GM18508 (cell line): ENCODE data around the gene ZPR1.
"Not testable (repeated sequence)": the region's sequence is repeated elsewhere in the genome, so short reads cannot be mapped to it uniquely, and the experiment has no call there.

Experiments used
- ATAC-seq: cut with Tn5 transposase; IDR thresholded peaks from one replicate; pipeline ENCODE4 v1.9.1; 2021; ENCODE audit warnings: moderate number of reproducible peaks; ENCODE audit not compliant: insufficient read depth, unreplicated experiment

Gene ZPR1

DNA sequence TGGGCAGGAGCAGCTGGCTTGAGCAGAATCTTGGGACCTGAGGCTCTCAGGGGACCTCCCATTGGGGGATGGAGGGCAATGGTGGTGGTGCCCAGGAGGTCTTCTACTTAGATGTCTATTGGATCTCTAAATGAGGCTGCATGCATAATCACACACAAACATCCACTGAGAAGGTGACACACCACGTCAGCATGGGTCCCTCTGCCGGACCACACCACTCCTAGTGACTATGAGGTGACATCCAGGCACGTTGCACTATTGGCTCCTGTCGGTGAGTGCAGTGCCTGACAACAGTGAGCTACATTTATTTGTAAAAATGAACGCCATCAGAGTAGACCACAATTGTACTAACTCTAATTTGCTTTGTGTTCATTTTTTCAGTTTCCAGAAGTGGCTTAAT, 37.6 kb upstream of the ZPR1 start:
- ATAC-seq: no peak

DNA sequence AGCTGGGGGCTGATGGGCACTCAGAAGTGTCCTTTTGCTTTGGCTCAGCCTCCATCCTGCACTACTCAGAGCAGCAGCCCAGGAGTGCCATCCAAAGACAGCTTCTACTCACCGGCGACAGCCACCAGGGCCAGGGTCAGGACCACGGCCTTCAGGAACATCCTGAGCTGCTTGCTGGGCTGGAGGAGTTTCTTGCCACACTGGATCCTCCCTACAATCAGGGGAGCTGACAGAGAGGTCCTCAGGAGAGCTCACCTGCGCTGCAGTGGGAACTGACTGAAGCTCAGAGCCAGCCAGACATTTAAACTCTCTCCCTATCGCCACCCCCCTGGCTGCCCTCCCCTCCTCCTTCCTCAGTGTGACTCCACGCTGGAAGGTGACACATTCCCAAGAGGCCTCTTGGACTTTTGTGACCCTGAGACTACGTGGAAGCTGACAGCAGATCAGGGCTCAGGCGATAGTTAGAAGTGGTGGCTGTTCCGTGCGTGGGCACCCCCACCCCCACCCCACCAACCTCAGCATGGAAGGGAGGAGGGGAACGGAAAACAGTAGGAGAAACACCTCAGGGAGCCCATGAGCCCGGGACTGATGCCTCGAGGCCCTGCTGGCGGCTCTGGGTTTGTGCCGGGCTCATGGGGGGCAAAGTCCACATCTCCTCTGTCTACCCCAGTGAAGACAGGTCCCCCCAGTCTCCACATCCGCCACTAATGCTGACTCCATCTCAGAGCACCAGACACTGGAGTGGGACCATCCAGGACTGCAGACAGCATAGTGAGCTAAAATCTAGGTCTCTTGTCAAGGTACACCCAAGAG, 35.4 kb upstream of the ZPR1 start, which contains the start of gene APOA4:
APOA4 (minus strand) TSS at position 274 of the 813 bp plus-strand sequence; CDS start at position 161, 113 bp downstream.
- ATAC-seq: no peak

DNA sequence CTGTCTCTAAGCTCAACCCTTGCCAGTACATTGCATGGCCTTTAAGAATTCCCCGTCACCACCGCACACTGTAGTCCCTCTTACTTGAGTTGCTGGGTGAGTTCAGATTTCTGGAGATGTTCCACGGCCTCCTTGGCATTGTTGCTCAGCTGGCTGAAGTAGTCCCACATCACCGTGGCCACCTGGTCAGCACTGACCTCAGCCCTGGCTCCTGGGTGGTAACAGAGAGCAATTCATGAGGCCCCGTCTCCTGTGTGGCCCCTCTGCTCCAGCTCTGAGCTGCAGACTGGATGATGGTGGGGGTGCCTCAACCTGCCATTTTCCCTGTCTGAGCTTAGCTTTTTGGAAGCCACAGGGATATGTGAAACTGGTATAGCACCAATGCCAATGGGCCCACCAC, 34.8 kb upstream of the ZPR1 start:
- no peak for ATAC-seq

DNA sequence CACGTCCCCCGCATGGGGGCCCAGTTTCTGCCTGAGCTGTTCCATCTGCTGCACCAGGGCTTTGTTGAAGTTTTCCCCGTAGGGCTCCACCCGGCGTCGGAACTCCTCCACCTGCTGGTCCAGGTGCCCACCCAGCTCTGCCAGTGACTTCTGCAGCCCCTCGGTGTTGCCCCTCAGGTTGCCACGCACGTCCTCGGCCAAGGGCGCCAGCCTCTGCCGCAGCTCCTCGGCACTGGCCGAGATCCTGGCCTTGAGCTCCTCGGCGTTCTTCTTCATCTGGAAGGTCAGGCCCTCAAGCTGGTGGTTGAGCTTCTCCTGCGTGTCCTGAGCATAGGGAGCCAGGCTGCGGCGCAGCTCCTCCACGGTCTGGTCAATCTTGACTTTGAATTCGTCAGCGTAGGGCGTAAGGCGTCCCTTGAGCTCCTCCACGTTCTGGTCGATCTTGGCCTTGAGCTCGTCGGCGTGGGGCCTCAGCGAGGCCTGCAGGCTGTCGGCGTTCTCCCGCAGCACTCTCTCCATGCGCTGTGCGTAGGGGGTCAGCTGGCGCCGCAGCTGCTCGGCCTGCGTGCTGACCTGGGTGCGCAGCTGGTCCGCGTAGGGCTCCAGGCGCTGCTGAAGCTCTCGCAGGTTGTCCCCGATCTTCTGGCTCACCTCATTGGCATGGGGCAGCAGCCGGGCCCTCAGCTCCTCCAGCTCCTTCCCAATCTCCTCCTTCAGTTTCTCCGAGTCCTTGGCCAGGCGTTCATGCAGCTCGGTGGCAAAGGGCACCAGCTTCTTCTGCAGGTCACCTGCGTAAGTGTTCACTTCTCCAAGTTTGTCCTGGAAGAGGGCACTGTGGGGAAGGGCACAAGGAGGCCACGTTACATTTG, 33.5 kb upstream of the ZPR1 start:
- no peak for ATAC-seq

DNA sequence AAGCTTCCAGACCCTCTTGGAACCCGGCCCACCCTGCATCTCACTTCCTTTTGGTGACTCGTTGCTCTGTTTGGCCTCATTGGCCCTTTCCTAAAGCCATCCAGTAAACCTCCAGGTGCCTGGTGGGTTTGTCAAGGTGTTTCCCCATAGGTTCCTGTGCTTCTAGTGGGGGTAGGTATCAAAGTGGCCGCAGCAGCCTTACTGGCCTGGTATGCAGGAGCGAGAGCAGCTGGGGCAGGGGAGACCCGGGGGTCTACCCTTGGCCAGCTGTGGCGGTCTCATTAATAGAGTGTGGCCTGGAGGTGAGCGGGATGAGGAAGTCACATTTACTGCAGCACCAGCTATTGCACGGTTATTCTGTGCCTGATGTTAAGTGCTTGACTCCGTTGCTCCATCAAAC, 31.2 kb upstream of the ZPR1 start:
- no peak for ATAC-seq

DNA sequence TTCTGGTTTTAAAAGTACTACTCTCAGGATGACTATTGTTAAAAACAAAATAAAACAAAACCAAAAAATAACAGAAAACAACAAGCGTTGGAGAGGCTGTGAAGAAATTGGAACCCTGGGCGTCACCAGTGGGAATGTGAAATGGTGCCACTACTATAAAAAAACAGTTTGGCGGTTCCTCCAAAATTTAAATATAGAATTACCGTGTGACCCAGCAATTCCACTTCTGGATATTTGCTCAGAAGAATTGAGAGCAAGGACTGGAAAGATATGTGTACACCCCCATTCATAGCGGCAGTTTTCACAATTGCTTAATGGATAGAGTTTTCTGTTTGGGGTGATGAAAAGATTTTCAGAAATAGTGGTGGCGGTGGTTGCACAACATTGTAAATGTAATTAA, 26.7 kb upstream of the ZPR1 start:
- no peak for ATAC-seq

DNA sequence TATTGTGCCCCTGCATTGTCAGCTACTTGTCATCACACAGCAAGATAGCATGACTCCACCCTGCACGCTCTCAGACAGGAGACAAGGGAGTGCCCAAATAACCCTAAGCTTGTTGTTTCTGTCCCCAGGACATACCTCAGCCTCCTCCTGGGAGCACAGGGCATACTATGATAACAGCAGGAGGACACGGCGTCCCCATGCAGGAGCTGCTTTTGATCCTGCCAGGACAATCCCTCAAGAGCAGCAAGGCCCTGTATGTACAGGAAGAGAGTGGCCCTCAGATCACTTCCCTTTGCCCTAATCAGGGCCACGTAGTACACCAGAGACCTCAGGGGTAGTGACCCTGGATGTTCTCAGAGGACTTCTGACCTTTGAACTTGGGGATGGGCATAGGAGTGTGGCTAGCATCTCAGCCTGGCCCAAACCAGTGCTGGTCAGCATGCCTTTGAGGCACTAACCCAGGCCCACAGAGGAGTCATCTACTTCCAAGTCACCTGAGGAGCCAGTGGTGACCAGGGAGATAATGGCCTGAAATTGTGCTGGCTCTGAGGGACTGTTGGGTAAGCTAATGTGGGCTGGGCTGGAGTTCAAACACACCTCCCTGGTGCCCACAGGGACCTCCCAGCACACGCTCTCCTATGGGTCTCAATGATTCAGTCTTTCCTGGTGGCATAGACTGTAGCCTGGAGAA, 26.1 kb upstream of the ZPR1 start:
- no peak for ATAC-seq

DNA sequence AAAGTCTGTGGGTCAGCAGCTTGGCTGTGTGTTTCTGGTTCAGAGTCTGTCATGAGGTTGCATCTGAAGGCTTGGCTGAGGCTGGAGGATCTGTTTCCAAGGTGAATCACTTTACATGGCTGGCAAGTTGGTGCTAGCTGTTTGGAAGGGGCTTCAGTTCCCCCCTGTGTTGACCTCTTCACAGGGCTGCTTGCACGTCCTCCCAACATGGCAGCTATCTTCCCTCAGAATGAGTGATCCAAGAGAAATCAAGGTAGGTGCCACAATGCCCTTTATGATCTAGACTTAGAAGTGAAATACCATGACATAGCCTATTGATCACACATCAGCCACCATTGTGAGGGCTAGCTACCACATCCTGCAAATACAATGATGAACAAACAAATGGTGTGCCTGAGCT, 25.3 kb upstream of the ZPR1 start:
- ATAC-seq: no peak

DNA sequence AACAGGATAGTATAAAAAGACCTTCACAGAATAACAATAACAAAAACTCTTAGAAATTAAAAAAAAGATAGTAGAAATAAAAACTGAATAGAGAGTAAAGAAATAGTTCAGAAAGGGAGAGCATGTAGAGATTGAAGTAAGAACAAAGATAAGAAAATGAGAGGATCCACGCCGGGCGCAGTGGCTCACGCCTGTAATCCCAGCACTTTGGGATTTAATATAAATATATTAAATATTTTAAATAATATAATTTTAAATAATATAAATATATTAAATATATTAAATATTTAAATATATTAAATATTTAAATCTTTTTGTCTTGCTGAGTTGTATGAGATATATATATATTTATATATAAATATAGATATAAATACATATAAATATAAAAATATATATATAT, 24.3 kb upstream of the ZPR1 start:
- no peak for ATAC-seq

DNA sequence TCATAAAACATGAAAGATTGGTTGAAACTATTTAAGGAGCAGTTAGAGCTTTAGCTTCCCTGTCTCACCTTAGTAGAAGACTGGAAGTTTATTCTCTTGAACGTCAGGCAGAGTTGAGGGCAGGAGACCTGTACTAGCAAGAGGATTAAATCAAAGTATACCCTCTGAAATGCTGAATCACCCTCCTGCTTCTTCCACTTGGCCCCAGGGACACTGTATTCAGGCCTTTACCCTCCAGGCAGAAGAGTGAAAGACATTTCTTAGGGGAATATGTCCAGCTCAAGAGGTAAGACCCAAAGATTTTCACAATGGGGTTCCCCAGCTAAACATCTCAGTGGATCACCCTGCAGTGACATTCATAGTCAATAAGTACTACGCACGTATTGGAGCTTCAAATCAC, 23.4 kb upstream of the ZPR1 start:
- ATAC-seq: no peak

DNA sequence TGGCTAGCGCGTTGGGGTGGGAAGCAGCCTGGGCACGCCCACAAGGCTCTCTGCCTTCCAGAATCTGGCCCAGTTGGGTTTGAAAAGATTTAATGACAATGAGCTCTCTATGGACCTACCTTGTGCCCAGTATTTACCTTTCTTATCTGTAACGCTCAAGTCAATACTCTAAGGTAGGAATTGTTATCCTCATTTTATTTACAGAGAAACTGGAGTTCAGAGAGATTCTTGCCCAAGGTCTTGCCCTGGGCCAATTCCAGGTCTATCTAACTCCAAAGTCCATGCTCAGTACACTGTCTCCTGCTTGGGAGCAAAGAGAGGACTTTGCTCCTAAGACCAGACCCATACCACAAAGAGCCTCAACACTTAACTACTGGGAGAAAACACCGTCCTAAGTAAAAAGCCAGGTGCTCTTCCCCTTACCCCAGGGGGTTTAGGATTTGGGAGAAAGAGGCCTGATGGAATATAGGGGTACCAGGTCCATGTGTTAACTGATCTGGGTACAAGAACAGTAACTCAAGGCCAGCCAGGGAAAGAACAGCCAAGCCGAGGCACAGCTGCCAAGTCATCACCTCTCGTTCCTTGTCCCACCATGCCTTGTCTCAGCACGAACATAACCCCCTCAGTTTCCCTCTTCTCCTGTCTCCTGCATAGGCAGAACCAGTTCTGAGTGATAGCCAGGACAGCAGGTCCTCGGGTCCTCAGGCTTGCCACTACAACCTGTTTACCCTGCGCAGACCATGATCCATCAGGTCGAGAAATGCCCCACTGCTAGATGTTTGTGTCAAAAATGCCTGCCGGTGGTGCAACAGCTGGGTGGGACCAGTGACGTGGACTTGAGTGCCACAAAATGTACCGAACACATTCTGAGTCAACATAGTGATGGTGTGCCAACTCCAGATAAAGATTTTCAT, 20.7 kb upstream of the ZPR1 start:
- ATAC-seq: no peak

DNA sequence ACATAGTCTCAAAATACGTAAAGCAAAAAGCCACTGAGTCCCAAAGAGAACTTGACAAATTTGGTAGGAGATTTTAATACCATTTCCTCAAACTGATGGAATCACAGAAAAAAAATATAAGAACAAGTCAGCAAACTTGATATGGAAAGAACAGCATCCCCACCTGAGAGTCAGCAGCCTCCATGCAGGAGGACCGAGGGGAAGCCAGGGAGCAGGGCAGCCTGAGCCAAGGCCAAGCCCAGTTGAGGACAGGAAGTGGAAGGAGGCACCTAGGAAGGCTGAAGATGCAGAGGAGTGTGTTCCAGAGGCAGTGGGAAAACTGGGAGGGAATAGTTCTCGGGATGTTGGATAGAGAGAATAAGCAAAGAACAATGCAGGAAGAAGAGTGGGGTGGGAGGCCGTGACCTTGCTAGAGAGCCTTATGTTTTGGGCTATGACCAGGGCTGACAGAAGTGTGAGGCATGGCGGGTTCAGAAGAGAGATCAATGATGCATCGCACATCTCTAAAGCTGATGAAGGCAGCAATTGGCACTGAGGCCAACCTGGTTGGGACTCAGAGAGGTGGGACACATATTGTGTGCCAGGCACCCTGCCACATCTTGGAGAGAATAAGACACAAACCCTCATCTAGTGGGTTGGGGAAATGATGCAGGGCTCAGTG, 19.9 kb upstream of the ZPR1 start:
- no peak for ATAC-seq

DNA sequence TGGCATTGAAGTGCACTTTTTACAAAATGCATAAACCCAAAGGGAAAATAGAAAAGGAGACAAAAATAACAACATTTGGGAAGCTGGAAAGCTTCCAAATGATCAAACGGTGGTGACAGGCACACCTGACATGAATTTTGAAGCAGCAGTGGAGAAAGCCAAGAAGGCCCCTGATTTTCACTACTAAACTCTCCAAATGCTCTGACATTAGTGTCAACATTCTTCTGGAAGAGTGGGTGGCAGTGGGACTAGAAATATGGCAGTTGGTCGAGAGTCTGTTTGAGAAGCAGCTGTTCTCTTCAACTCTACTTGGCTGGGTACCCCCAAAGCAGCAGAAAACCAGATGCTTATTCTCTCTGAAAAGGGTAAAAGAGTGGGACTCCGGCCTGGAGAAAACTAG, 16.2 kb upstream of the ZPR1 start:
- ATAC-seq: no peak

DNA sequence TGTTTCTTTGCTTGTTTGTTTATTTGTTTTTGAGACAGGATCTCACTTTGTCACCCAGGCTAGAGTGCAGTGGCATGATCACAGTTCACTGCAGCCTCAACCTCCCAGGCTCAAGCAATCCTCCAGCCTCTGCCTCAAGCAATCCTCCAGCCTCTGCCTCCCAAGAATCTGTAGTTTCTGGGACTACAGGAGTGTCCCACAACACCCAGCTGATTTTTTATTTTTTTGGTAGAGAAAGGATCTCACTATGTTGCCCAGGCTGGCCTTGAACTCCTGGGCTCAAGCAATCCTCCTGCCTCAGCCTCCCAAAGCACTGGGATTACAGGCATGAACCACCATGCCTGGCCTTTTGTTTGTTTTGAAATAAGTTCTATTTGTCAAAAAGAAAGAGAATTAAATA, 13.8 kb upstream of the ZPR1 start:
- not testable (repeated sequence) for ATAC-seq

DNA sequence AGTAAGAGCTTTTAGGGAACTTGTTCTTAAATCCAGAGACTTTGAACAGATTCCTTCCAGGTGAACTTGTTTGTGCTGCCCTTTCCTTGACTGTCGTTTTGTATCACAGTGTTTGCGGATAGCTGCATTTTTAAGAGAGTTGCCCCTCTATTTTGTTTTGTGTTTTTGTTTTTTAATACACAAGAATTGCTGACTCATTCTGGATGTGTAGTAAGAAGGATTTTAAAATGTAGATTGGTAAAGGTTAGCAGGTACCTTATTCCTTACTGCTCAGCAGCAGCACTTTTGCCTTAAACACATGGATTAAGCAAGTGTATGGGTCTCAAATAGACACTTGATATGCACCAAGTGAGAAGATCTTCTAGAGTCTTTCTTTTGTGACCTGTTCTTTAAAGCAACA, 12.8 kb upstream of the ZPR1 start:
- no peak for ATAC-seq

DNA sequence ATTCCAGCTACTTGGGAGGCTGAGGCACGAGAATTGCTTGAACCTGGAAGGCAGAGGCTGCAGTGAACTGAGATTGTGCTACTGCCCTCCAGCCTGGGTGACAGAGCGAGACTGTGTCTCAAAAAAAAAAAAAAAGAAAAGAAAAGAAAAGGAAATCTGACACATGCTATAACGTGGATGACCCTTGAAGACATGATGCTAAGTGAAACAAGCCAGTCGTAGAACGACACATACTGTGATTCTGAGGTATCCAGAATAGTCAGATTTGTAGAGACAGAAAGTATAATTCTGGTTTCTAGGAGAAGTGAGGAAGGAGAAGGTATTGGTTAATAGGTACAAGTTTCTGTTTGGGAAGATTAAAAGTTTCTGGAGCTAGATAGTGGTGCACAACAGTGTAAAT, 10.5 kb upstream of the ZPR1 start:
- ATAC-seq: no peak

DNA sequence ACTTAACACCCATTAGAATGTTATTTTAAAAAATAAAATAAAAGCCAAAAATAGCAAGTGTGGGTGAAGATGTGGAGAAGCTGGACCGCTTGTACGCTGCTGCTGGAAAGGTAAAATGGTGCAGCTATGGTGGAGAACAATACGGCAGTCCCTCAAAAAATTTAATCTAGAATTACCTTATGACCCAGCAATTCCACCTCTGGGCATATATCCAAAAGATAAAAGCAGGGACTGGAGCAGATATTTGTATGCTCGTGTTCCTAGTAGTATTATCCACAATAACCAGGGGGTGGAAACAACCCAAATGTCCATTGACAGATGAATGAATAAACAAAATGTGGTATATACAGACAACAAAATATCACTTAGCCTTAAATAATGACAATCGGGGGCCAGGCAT, 10.0 kb upstream of the ZPR1 start:
- no peak for ATAC-seq

DNA sequence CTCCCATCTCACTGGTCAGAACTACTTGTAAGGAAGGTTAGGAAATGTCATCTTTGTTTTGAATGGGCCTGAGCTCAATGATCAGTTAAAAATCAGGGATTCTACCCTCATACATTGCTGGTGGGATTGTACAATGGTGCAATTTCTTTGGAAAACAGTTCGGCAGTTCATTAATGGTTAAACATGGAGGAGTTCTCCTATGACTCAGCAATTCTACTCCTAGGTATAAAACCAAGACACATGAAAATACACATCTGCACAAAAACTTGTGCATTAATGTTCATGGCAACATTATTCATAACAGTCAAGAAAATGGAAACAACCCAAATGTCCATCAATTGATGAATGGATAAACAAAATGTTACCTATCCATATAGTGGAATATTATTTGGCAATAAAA, 8.7 kb upstream of the ZPR1 start:
- no peak for ATAC-seq

DNA sequence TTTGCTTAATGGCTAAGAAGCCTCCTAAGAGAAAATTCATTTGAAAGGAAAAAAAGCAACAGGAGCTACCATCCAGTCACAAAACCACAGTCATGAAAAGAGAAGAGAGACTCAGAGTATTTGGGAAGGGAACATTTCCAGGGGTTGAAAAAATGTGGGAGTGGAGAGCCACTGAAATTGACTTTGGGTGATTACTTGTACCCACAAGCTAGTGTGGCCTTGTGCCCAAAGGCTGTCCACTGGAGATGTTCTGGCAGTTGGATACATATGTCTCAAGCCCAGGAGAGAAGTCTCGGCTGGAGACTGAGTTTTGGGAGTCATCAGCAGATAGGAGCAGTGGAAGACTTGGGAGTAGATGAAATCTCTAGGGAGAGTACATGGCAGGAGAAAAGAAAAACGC, 7.0 kb upstream of the ZPR1 start:
- ATAC-seq: no peak

DNA sequence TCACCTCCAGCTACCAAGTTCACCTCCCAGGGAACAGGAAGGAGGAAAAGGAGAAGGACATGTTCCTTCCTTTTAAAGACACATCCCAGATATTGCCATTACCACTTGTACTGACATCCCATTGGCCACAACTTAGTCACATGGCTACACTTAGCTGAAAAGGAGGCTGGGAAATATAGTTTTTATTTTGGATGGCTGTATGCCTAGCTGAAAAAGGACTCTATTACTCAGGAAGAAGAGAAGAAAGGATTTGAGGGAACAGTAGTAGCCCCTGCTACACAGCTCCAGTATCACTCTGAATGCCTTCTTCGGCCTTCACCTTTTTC, 5.9 kb upstream of the ZPR1 start:
- ATAC-seq: no peak
